NOMO-1 (cell line): Measurements from ENCODE around the gene ZBTB7B.

ENCODE experiments used
- DNase-seq, 2 experiments: peaks; one replicate each; lab custom pipeline; 2025; ENCODE audit not compliant: unreplicated experiment in 2 of 2; lab: John Stamatoyannopoulos, UW

Gene ZBTB7B

DNA sequence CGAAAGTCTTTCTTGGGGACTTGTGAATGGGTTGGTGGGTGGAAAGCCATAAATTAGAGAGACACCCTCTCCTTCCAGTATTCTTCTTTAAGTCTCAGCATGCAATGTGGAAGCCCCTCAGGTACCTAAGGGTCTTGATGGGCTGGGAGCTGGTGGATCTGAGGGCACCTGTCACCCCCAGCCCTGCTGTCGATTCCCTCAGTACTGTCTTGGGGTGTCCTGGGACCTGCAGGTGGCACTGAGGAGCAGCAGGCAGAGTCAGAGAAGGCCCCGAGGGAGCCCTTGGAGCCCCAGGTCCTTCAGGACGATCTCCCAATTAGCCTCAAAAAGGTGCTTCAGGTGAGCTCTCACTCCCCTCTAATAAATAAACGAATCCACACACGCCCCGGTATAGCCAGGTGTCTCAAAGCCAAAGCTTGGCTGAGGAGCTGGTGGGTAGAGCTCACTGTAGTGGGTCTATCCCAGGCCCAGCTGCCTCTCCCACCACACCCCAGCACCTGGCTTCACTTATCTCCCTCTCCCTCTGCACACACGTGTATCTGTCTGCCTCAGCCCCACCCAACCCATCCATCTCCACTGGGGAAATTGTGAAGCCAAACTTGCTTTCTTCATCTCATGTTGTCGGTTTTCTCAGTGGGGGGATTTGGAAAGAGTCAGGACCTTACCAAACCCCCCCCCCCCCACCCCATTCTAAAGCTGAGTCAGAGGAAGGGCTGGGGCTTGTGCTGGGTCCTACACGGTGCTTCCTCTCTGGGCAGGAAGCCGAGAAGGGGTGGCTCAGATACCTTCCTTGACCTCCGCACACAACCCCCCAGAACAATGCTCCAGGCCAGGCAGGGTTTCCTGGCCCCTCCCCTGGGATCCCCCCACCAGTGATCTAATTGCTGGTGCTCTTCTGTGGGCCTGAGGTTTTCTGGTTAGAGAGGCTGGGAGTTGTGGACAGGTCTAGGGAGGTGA, 50.1 kb downstream of the ZBTB7B start:
- peak in 1 of 2 experiments; percentile 18 for DNase-seq

DNA sequence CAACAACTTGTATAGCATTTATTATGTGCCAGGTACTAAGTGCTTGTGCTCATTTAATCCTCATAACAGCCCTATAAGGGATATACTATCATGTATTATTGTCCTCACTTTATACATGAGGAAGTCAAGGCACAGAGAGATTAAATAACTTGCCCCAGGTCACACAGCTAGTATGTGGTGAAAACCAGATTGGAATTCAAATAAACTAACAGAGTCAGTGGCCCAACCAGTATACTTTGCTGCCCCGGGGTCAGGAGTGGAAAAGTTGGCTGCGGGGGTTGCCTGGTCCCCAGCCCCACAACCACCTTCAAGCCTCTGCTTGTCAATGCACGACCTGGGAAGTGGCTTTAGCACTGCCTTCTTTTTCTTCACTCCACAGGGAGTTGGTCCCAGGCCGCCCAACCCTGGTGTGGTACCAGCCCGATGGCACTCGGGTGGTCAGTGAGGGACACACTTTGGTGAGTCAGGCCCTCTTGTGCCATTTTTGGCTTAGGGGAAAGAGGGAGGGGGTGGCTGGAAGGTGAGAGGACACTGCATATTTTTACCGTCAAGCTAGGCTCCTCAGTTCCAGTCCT, 51.0 kb downstream of the ZBTB7B start:
- DNase-seq: no peak

DNA sequence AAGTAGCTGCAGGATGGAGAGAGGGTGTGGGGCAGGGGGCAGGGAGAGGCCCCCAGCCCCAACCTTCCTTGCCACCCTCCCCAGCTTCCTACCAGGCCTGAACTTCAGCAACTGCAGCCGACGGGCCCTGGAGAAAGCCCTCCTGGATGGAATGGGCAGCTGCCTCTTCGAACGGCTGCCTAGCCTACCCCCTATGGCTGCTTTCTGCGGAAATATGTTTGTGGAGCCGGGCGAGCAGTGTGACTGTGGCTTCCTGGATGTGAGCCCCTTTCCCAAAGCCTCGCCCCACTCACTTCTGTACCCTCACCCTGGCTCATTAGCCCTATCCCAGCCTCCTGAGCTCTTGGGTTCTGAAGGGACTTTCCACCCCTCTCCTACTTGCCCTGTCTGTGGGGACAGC, 54.5 kb downstream of the ZBTB7B start:
- DNase-seq: no peak

DNA sequence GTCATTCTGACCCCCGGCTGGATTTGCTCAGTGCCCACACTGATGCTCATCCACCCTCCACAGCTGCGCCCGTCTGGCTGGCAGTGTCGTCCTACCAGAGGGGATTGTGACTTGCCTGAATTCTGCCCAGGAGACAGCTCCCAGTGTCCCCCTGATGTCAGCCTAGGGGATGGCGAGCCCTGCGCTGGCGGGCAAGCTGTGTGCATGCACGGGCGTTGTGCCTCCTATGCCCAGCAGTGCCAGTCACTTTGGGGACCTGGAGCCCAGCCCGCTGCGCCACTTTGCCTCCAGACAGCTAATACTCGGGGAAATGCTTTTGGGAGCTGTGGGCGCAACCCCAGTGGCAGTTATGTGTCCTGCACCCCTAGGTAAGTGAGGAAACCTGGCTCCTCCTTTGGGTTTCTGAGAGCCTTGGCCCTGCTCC, 55.2 kb downstream of the ZBTB7B start:
- DNase-seq: no peak

DNA sequence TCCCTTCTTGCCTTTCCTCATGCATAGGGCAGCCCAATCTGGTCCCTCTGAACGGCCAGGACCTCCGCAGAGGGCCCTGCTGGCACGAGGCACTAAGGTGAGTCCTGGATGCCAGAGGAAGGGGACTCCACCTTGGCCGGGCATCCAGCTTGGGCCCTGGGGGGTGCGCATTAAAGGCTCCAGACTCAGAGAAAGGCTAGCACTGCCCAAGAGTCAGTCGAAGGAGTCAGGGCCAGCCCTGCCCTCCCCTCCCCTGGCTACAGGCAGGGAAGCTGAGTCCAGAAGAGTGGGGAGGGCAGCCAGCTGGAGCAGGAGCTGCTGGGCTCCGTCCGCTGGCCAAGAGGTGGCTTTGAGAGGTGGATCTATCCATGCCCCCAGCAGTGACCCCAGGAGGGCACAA, 58.1 kb downstream of the ZBTB7B start:
- no peak for DNase-seq

DNA sequence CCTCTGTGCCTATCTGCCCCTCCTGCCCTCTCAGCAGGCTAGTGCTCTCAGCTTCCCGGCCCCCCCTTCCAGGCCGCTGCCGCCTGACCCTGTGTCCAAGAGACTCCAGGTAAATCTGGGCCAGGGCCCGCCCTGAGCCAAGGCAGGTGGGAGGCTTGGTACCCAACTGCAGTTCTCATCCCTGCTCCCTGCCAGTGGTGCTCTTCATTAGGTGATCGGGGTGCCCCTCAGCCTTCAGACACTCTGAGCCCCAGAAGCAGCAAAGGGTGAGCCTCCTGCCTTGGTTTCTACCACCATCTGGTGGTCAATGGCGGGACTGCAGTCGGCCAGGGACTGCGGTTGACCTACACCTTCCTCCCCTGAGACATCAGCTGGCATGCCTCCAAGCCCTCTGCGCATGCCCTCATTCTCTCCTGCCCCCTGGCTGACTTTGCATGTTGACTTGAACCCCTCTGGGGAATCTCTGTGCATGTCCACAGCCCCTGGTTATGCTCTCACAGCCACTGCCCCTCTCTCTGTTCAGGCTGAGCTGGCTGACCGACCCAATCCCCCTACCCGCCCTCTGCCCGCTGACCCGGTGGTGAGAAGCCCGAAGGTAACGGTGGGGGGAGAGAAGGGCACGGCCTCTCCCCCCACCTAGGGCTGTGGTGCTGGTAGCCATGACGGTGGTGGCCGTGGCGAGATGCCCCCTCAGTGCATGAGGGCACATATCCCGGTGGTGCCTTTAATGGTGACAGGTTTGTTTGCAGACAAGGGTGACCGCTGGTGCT, 59.0 kb downstream of the ZBTB7B start:
- peak; percentile 63 to 78 for DNase-seq

DNA sequence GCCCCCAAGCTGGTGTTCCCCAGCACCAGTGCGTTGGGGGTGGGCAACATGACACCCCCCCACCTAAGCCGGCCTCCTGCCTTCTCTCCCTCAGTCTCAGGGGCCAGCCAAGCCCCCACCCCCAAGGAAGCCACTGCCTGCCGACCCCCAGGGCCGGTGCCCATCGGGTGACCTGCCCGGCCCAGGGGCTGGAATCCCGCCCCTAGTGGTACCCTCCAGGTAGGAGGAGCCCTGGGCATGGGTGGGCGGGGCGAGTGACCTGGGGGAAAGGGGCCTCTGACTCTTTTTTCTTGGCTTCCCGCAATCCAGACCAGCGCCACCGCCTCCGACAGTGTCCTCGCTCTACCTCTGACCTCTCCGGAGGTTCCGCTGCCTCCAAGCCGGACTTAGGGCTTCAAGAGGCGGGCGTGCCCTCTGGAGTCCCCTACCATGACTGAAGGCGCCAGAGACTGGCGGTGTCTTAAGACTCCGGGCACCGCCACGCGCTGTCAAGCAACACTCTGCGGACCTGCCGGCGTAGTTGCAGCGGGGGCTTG, 59.6 kb downstream of the ZBTB7B start:
- no peak for DNase-seq

DNA sequence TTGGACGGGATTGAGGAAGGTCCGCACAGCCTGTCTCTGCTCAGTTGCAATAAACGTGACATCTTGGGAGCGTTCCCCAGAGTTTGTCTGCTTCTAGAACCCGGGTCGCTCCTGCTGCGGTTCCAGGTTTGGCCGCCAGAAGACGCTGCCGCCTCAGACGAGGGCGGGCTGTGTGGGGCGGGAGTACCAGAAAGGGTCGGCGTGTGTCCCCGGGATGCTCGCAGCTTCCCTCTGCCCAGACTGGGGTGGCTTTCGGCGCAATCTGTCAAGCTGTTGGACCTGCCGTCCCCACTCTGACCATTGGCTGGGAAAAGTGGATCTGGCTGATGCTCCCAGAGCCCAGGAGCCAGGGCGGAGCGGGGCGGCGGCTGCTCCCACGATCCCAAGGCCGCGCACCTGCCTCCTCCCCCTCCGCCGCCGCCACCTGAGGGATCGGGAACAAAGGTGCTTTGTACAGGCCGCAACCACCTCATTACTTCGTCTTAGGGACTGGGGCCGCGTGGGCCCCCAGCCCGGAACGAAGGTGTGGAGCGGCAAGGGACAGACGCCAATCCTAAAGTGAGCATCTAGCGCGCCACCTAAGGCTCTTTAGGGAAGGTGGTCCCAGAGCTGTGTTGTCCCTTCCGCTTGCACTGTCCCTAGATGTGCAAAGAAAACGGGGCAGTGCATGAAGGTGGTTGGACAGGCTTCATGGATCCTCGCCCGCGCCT, 60.3 kb downstream of the ZBTB7B start:
- DNase-seq: peak; percentile 36 to 37

DNA sequence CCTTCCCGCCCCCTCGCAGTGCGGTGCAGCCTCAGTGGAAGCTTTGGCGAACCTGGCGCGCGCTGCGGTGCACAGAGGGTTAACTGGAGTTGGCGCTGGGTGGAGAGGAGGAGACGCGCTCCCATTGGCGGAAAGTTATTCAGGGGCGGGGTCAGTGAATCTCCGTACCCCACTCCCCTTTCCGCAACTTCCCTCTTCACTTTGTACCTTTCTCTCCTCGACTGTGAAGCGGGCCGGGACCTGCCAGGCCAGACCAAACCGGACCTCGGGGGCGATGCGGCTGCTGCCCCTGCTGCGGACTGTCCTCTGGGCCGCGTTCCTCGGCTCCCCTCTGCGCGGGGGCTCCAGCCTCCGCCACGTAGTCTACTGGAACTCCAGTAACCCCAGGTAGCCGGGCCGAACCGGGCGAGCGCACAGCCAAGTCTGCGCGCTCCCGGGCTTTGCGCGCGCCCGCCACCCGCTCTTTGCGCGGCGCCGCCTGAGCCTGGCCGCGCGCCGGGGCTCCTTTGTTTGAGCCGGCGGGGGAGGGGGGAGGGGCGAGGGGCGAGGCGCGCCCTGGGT, 61.0 kb downstream of the ZBTB7B start, which contains the start of gene EFNA4:
Gene EFNA4, plus strand, starts transcription at position 191 of the 561 bp plus-strand sequence. Its CDS starts 84 bp downstream, at position 275.
- DNase-seq: peak; percentile 93 to 94

DNA sequence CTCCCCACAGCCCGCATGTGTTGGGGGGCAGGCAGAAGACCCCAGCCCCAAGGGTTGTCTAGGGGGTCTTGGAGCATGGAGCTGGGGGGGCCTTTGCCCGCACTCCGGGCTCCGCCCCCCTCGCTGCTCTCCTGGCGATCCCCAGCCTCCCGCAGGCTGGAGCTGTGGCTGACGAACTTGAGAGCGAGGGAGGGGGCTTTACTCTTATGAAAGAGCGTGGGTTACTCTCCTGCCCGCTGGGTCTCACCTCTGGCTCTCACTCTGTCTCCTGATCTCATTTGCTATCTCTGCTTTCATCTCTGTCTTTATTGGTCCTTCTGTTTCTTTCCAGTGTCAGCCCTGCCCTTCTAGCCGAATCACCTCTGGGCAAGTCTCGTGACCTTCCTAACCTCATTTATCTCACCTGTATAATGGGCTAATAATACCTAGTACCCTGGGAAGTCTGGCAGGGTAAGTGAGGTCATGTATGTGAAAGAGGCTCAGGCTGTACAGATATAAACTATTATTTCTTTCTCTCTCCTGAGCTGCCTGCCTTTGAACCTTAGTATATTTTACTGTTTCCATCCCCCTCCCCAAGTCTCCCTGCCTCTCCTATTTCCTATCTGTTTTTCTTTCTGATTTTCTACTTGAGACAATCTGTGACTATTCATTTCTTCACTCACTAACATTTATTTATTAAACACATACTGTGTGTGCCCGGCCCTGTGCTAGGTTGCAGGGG, 61.7 kb downstream of the ZBTB7B start:
- DNase-seq: no peak

DNA sequence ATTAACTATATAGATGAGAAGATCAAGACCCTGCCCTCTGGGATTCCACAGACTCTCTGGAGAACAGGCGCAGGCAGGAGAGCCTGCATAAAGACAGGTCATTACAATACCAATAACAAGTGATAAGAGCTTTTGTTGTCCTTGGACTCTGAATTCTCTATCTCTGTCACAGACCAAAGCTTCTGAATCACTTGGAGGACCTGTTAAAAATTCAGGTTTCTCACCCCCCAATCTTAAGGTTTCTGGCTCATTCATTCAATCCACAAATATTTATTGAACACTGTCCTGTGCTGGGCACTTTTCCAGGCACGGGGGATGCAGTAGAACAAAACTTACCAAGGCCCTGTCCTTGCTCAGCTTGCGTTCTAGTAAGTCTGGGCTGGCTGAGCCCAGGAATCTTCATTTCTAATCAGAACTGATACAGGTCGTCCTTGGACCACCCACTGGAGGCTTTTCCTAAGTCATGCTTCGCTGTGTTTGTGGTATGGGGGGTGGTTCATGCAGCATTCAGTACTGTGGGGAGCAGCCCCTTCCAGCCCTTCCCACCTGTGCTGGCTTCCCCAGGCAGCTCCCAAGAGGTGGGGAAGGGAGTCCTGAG, 62.3 kb downstream of the ZBTB7B start:
- no peak for DNase-seq

DNA sequence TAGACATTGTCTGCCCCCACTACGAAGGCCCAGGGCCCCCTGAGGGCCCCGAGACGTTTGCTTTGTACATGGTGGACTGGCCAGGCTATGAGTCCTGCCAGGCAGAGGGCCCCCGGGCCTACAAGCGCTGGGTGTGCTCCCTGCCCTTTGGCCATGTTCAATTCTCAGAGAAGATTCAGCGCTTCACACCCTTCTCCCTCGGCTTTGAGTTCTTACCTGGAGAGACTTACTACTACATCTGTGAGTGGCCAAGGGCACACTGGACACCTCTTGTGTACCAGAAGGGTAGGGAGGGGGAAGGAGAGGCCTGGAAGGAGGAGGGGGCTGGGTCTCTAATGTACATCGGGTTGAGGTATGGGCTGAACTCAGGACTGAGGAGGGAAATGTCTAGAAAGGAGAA, 64.2 kb downstream of the ZBTB7B start:
- DNase-seq: no peak
